HCT116 (cell line): ENCODE measurements around the gene OR1L1.

ENCODE experiments used
- CTCF ChIP-seq, 3 experiments: fragments of 200-600 bp in 1 of 3; sonication (generic) in 1 of 3; IDR thresholded peaks in 2 of 3; conservative IDR thresholded peaks in 1 of 3; 2 replicates each; pipeline ENCODE4 v1.5.1; 2012 to 2017; ENCODE audit warnings: low read depth in 2 of 3, low read length in 2 of 3, antibody characterized with exemption in 1 of 3, borderline replicate concordance in 1 of 3, control low read depth in 1 of 3, mild to moderate bottlenecking in 1 of 3, mixed read lengths in 1 of 3, mixed run types in 1 of 3, moderate library complexity in 1 of 3; ENCODE audit not compliant: insufficient read depth in 1 of 3
- EZH2 ChIP-seq: fragments of 200-600 bp; sonication (generic); IDR thresholded peaks from 2 replicates; pipeline ENCODE4 v1.6.1; 2017; ENCODE audit warnings: antibody characterized with exemption, mixed run types
- EZH2phosphoT487 ChIP-seq: fragments of 200-600 bp; IDR thresholded peaks from 2 replicates; pipeline ENCODE4 v1.6.1; 2018; ENCODE audit warnings: antibody characterized with exemption, borderline replicate concordance
- POLR2AphosphoS5 ChIP-seq: IDR thresholded peaks from 2 replicates; pipeline ENCODE4 v1.6.1; 2011; ENCODE audit warnings: mild to moderate bottlenecking, low read depth, low read length, moderate library complexity
- REST ChIP-seq: IDR thresholded peaks from 2 replicates; pipeline ENCODE4 v1.6.1; 2012; ENCODE audit warnings: low read depth
- ZBTB33 ChIP-seq: IDR thresholded peaks from 2 replicates; pipeline ENCODE4 v1.6.1; 2011; ENCODE audit warnings: mild to moderate bottlenecking, low read length, moderate library complexity; ENCODE audit not compliant: insufficient replicate concordance; ENCODE audit errors: extremely low read depth
- ZNF274 ChIP-seq: fragments of 200-500 bp; sonication (Bioruptor generic); IDR thresholded peaks from 2 replicates; pipeline ENCODE4 v1.6.1; 2014; ENCODE audit warnings: mild to moderate bottlenecking, low read depth, low read length, inconsistent platforms
- TF ChIP-seq, protein P1 (sequence below): IDR thresholded peaks from 2 replicates; pipeline ENCODE4 v1.6.1; 2012

GRCh38 chr9:122661416-122661815 lies at the start of gene OR1L1:
- no peak for TF ChIP-seq ZNF274
- TF ChIP-seq POLR2AphosphoS5: no peak
- TF ChIP-seq REST: no peak
- no peak for TF ChIP-seq CTCF (IDR thresholded peaks at IDR 0.05 in 2 of 3, conservative IDR thresholded peaks at IDR 0.05 in 1 of 3; ENCODE audit: borderline replicate concordance in 1 of 3, insufficient read depth in 1 of 3, low read depth in 2 of 3, low read length in 2 of 3)
- TF ChIP-seq, protein P1, sequence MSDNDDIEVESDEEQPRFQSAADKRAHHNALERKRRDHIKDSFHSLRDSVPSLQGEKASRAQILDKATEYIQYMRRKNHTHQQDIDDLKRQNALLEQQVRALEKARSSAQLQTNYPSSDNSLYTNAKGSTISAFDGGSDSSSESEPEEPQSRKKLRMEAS: no peak
- no peak for TF ChIP-seq ZBTB33
- no peak for TF ChIP-seq EZH2
- TF ChIP-seq EZH2phosphoT487: no peak
